ENCODE data around the gene ELMO1.
A peak's percentile ranks its signal among the peaks of the same experiment; 100 is the strongest.

Gene ELMO1

GRCh38 chr7:37038706-37039105 lies 410.0 kb downstream of the ELMO1 start:
- DNase-seq, result no peak

- DNase-seq, result no peak
Observed at GRCh38 chr7:37037286-37037685, 411.4 kb downstream of the ELMO1 start.

- no peak for DNase-seq
Observed at GRCh38 chr7:37035631-37036030, 413.0 kb downstream of the ELMO1 start.

GRCh38 chr7:37033141-37033540 lies 415.5 kb downstream of the ELMO1 start:
- no peak for DNase-seq

GRCh38 chr7:37032258-37032601 lies 416.4 kb downstream of the ELMO1 start:
- DNase-seq, result no peak

- DNase-seq, result peak; percentile 94
Observed at GRCh38 chr7:37031571-37032257, 416.9 kb downstream of the ELMO1 start.

- DNase-seq, result no peak
Observed at GRCh38 chr7:37028909-37029440, 419.7 kb downstream of the ELMO1 start.

- no peak for DNase-seq
Observed at GRCh38 chr7:37027557-37028341, 420.9 kb downstream of the ELMO1 start.

GRCh38 chr7:37027104-37027503 lies 421.6 kb downstream of the ELMO1 start:
- no peak for DNase-seq

GRCh38 chr7:37018954-37019353 lies 429.7 kb downstream of the ELMO1 start:
- no peak for DNase-seq

GRCh38 chr7:37016064-37016878 lies 432.4 kb downstream of the ELMO1 start:
- no peak for DNase-seq

- DNase-seq, result no peak
Observed at GRCh38 chr7:37015353-37016034, 433.2 kb downstream of the ELMO1 start.

GRCh38 chr7:37013771-37014170 lies 434.9 kb downstream of the ELMO1 start:
- DNase-seq, result no peak

GRCh38 chr7:37011151-37011890 lies 437.3 kb downstream of the ELMO1 start:
- DNase-seq, result no peak

GRCh38 chr7:37009125-37009675 lies 439.5 kb downstream of the ELMO1 start:
- no peak for DNase-seq

GRCh38 chr7:37007691-37008090 lies 441.0 kb downstream of the ELMO1 start:
- DNase-seq, result no peak

- DNase-seq, result no peak
Observed at GRCh38 chr7:37007268-37007667, 441.4 kb downstream of the ELMO1 start.

- DNase-seq, result no peak
Observed at GRCh38 chr7:37006764-37007163, 441.9 kb downstream of the ELMO1 start.

- DNase-seq, result no peak
Observed at GRCh38 chr7:37000511-37000910, 448.2 kb downstream of the ELMO1 start.

GRCh38 chr7:36999626-37000485 lies 448.8 kb downstream of the ELMO1 start:
- no peak for DNase-seq

GRCh38 chr7:36995776-36996175 lies 452.9 kb downstream of the ELMO1 start:
- no peak for DNase-seq
